HT1080 (cell line): Measurements from ENCODE around the gene S100P. TPM values are rescaled to one million over a fixed set of nuclear protein-coding genes. Genes with fewer than 3 reads are reported as not detected.
"Not testable (repeated sequence)": the region's sequence is repeated elsewhere in the genome, so short reads cannot be mapped to it uniquely, and the experiment has no call there.

Experiments used
- DNase-seq: peaks from one replicate; pipeline ENCODE4 v3.0.0-alpha.2; 2015; ENCODE audit warnings: low read depth
- total RNA-seq: library from RNA; depleted of rRNA; stranded (reverse); fragments of >200 nt; shearing (Covaris generic); gene quantifications from 2 replicates; pipeline ENCODE4 v1.2.3, GENCODE V29; 2014

The S100P gene
- total RNA-seq, 1 experiment from 2014 or later: not detected

- DNase-seq: not testable (repeated sequence)
Observed at GRCh38 chr4:6672541-6673190, 21.0 kb upstream of the S100P start.

- peak; percentile 78 for DNase-seq
Observed at GRCh38 chr4:6673191-6673659, 20.5 kb upstream of the S100P start.

GRCh38 chr4:6673660-6674499 is 19.8 kb upstream of the S100P start:
- peak; percentile 89 for DNase-seq

- DNase-seq: peak; percentile 54
Observed at GRCh38 chr4:6674500-6675149, 19.1 kb upstream of the S100P start.

GRCh38 chr4:6676722-6677558 is 16.7 kb upstream of the S100P start:
- no peak for DNase-seq

GRCh38 chr4:6680372-6681034 is 13.2 kb upstream of the S100P start:
- no peak for DNase-seq

GRCh38 chr4:6681191-6681590 is 12.5 kb upstream of the S100P start:
- no peak for DNase-seq

GRCh38 chr4:6682862-6683590 is 10.7 kb upstream of the S100P start:
- DNase-seq: no peak

- DNase-seq: no peak
Observed at GRCh38 chr4:6684656-6685055, 9.0 kb upstream of the S100P start.

- no peak for DNase-seq
Observed at GRCh38 chr4:6686104-6686787, 7.4 kb upstream of the S100P start.

- no peak for DNase-seq
Observed at GRCh38 chr4:6687947-6688878, 5.5 kb upstream of the S100P start.

- DNase-seq: peak; percentile 94
Observed at GRCh38 chr4:6688879-6689505, 4.7 kb upstream of the S100P start.

- DNase-seq: no peak
Observed at GRCh38 chr4:6689506-6689960, 4.1 kb upstream of the S100P start.

GRCh38 chr4:6692379-6692778 is 1.3 kb upstream of the S100P start:
- no peak for DNase-seq

- no peak for DNase-seq
Observed at GRCh38 chr4:6692806-6693205, 872 bp upstream of the S100P start.

GRCh38 chr4:6694177-6694901 is 661 bp downstream of the S100P start:
- DNase-seq: no peak
